GM12801 (cell line): ENCODE measurements around the gene G6PC3.

ENCODE experiments used
- CTCF ChIP-seq: IDR thresholded peaks from one replicate; pipeline ENCODE4 v1.5.1; 2011; ENCODE audit warnings: control low read depth; ENCODE audit not compliant: insufficient read length; ENCODE audit errors: extremely low read depth

G6PC3 gene, protein sequence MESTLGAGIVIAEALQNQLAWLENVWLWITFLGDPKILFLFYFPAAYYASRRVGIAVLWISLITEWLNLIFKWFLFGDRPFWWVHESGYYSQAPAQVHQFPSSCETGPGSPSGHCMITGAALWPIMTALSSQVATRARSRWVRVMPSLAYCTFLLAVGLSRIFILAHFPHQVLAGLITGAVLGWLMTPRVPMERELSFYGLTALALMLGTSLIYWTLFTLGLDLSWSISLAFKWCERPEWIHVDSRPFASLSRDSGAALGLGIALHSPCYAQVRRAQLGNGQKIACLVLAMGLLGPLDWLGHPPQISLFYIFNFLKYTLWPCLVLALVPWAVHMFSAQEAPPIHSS

DNA sequence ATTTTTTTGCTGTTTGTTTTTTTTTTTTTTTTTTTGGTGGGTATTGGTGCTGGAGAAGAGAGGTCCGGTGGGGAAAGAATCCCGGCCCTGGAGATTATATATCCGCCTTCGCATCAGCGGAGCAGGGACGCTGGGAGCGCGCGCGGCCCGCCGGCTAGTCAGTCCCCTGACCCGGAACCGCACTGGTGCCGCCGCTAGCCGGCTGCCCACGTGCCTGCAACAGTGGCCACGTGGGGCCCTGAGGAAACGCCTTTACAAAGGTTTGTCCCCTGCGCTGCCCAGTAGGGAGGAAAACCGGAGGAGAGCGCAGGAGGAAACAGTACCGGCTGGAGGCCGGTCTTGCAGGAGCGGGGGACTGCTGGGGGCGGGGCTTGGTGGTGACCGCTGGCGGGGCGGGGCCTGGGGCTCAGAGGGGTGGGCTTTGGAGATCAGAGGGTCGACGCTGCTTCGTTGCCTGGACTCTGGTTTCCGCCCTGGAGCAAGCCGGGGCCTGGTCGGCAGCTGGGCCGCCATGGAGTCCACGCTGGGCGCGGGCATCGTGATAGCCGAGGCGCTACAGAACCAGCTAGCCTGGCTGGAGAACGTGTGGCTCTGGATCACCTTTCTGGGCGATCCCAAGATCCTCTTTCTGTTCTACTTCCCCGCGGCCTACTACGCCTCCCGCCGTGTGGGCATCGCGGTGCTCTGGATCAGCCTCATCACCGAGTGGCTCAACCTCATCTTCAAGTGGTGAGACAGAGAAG, at the start of gene G6PC3:
TSS of gene G6PC3 (plus strand) at position 281 of the 743 bp plus-strand sequence. CDS start at position 512, 231 bp downstream.
- no peak for TF ChIP-seq CTCF

- no peak for TF ChIP-seq CTCF
Observed at GRCh38 chr17:44022246-44022645, 48.3 kb upstream of the G6PC3 start.

- no peak for TF ChIP-seq CTCF
Observed at GRCh38 chr17:44023545-44024270, 46.8 kb upstream of the G6PC3 start.

DNA sequence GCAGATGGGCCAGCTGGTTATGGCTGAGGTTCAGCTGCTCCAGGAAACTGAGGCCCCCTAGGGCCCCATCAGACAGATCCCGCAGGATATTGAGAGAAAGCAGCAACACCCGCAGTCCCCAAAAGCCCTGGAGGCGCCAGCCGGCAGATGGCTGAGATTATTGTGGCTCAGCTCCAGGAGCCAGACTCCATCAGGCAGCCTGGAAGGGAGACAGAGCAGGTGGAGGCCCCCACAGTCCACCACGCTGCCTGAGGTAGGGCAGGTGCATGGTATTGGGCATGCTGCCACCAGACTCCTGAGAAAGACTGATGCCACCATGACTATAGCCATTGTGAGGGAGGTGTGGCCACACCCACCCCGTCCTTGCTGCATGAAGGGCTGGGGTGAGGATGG, 46.3 kb upstream of the G6PC3 start:
- TF ChIP-seq CTCF, result no peak

DNA sequence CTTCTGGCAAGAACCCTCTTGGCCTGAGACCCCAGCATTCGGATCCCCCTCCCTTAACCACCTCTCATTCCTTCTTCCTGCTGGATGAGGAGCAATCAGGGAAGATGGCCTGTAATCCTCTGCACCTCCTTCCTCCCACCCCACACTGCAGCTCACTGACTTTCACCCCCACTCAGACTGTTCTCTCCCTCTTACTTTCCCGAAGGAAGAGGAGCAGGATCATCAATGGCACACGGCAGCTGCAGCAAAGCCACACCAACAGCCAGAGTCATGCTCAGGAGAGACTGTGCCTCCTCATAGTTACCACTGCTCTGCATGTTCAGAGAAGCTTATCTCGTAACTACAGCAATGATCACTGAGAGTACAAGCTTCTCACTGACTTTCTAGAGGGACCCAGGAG, 45.7 kb upstream of the G6PC3 start:
- no peak for TF ChIP-seq CTCF

DNA sequence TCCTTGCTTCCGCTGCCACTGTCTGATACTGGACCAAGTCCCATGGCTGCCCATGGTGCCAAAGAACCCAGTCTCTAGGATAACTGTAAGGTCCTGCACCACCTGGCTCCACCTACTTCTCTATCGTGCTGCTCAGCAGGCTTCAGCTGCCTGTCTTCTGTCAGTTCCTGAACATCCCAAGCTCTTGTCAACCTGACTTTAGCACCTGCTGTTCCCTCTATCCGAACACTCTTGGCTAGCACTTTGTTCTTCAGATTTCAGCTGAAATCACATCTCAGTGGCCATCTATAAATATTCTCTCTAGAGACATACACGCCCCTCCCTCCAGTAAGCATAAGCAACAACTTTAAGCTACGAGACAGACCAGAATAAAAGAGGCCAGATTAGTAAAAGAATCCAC, 40.8 kb upstream of the G6PC3 start:
- TF ChIP-seq CTCF, result no peak

- no peak for TF ChIP-seq CTCF
Observed at GRCh38 chr17:44030482-44030881, 40.1 kb upstream of the G6PC3 start.
